B cell (primary cell): Measurements from ENCODE around the gene FOXM1. TPM values are rescaled to one million over a fixed set of nuclear protein-coding genes. Genes with fewer than 3 reads are reported as not detected.

Experiments used
- ATAC-seq: fragments of 200-7000 bp; cut with Tn5 transposase; one replicate; pipeline ENCODE4 v1.10.0; 2021; ENCODE audit warnings: low read depth, mild to moderate bottlenecking, moderate number of reproducible peaks, moderate library complexity
- CTCF ChIA-PET: fragments of 350-600 bp; sonication (Branson Sonifier 250); formaldehyde crosslinking; loops from one replicate; lab custom pipeline; 2021; ENCODE audit warnings: antibody characterized with exemption, inconsistent platforms; lab: Charles Lee
- POLR2A ChIA-PET: fragments of 350-600 bp; sonication (Branson Sonifier 250); formaldehyde crosslinking; loops from one replicate; lab custom pipeline; 2021; ENCODE audit warnings: antibody characterized with exemption; lab: Charles Lee
- DNase-seq: peaks from one replicate; pipeline ENCODE4 v3.0.0; 2013
- H2AFZ ChIP-seq: 2 replicates; pipeline ENCODE4 v1.6.1; 2012; ENCODE audit warnings: mild to moderate bottlenecking, low read depth, low read length; ENCODE audit not compliant: insufficient read depth, poor library complexity, severe bottlenecking
- H3K27ac ChIP-seq, 2 donors: 1 replicate in 1 of 2; 2 replicates in 1 of 2; pipeline ENCODE4 v1.5.1; 2012 to 2013; ENCODE audit warnings: low read length in 2 of 2, mild to moderate bottlenecking in 2 of 2, moderate library complexity in 1 of 2
- H3K27me3 ChIP-seq, 4 experiments: fragments of 200-600 bp in 1 of 4; sonication (generic) in 1 of 4; replicated peaks in 1 of 4; 1 replicate in 2 of 4; 2 replicates in 2 of 4; pipeline versions ENCODE4 v1.6.1 to v1.7.0; 2013 to 2016; ENCODE audit warnings: low read length in 3 of 4, mild to moderate bottlenecking in 2 of 4, mixed read lengths in 1 of 4, moderate library complexity in 1 of 4; ENCODE audit not compliant: insufficient read depth in 4 of 4, control insufficient read depth in 3 of 4; ENCODE audit errors: control extremely low read depth in 1 of 4
- H3K36me3 ChIP-seq, 2 experiments: replicated peaks in 1 of 2; 1 replicate in 1 of 2; 2 replicates in 1 of 2; pipeline versions ENCODE4 v1.6.1 to v1.7.1; 2013; ENCODE audit warnings: low read length in 1 of 2; ENCODE audit not compliant: insufficient read depth in 2 of 2, control insufficient read depth in 1 of 2; ENCODE audit errors: control extremely low read depth in 1 of 2, extremely low read depth in 1 of 2
- H3K4me1 ChIP-seq, 2 donors: fragments of 200-600 bp in 1 of 2; sonication (generic) in 1 of 2; 1 replicate in 1 of 2; 2 replicates in 1 of 2; pipeline versions ENCODE4 v1.5.1 to v1.6.1; 2013 to 2017; ENCODE audit warnings: low read length in 2 of 2; ENCODE audit not compliant: control insufficient read depth in 2 of 2, insufficient read depth in 2 of 2
- H3K4me2 ChIP-seq: replicated peaks from 2 replicates; pipeline ENCODE3; 2012; ENCODE audit warnings: mild to moderate bottlenecking, low read depth, low read length; ENCODE audit not compliant: poor library complexity, severe bottlenecking
- H3K4me3 ChIP-seq, 5 experiments: fragments of 200-600 bp in 1 of 5; sonication (generic) in 1 of 5; 1 replicate in 3 of 5; 2 replicates in 2 of 5; pipeline versions ENCODE4 v1.5.1 to v1.7.0; 2011 to 2016; ENCODE audit warnings: low read length in 4 of 5, mild to moderate bottlenecking in 4 of 5, low read depth in 2 of 5, control low read depth in 1 of 5, moderate library complexity in 1 of 5; ENCODE audit not compliant: insufficient read depth in 1 of 5; ENCODE audit errors: control extremely low read depth in 1 of 5, extremely low read depth in 1 of 5
- H3K79me2 ChIP-seq: fragments of 200-600 bp; sonication (generic); one replicate; pipeline ENCODE4 v1.6.0; 2016; ENCODE audit warnings: low read length; ENCODE audit not compliant: control insufficient read depth, insufficient read depth
- H3K9ac ChIP-seq: fragments of 200-600 bp; sonication (generic); 2 replicates; pipeline ENCODE4 v1.6.1; 2017; ENCODE audit warnings: mild to moderate bottlenecking, low read length, moderate library complexity
- H3K9me3 ChIP-seq, 3 donors: one replicate each; pipeline versions ENCODE4 v1.6.1 to v1.7.1; 2013; ENCODE audit warnings: low read length in 2 of 3; ENCODE audit not compliant: control insufficient read depth in 2 of 3, insufficient read depth in 1 of 3; ENCODE audit errors: control extremely low read depth in 1 of 3
- H4K20me1 ChIP-seq: 2 replicates; pipeline ENCODE4 v1.6.0; 2012; ENCODE audit warnings: mild to moderate bottlenecking, low read length; ENCODE audit not compliant: insufficient read depth, control insufficient read depth, poor library complexity, severe bottlenecking
- H3K27ac Mint-ChIP-seq: one replicate; pipeline ENCODE4 v1.8.0; 2021; ENCODE audit warnings: mixed read lengths
- H3K27me3 Mint-ChIP-seq: one replicate; pipeline ENCODE4 v1.8.0; 2021; ENCODE audit warnings: mixed read lengths
- H3K4me1 Mint-ChIP-seq: one replicate; pipeline ENCODE4 v1.8.0; 2021; ENCODE audit warnings: mixed read lengths
- H3K4me3 Mint-ChIP-seq: one replicate; pipeline ENCODE4 v1.8.0; 2021; ENCODE audit warnings: mixed read lengths
- H3K9me3 Mint-ChIP-seq: one replicate; pipeline ENCODE4 v1.8.0; 2022; ENCODE audit warnings: mixed read lengths; ENCODE audit not compliant: insufficient read depth
- EZH2 ChIP-seq: IDR thresholded peaks from 2 replicates; pipeline ENCODE4 v1.6.1; 2012; ENCODE audit warnings: borderline replicate concordance, low read depth, mild to moderate bottlenecking, moderate library complexity, low read length; ENCODE audit not compliant: insufficient read depth, poor library complexity, severe bottlenecking
- WGBS: methylation state at CpG from one replicate; pipeline ENCODE4 v1.1.5; 2013; ENCODE audit warnings: missing lambda C conversion rate; ENCODE audit not compliant: insufficient coverage; 5-methylcytosine and 5-hydroxymethylcytosine counted together
- intact Hi-C: fragments of 100-400 bp; cut with micrococcal nuclease; formaldehyde crosslinking; loops from one replicate; pipeline ENCODE4 v1.10.0; 2022
- polyA plus RNA-seq: library from polyadenylated mRNA; depleted of rRNA; stranded (reverse); fragments of >200 nt; gene quantifications from 2 replicates; pipeline ENCODE4 v1.2.3, GENCODE V29; 2012
- total RNA-seq, 2 donors: library from RNA; stranded (reverse); fragments of 120-200 nt in 1 of 2; gene quantifications; 1 replicate in 1 of 2; 2 replicates in 1 of 2; pipeline versions ENCODE4 v1.2.3 to v1.2.4, GENCODE V29; 2013 to 2022
- TF ChIP-seq, protein P1 (sequence below): fragments of 200-600 bp; IDR thresholded peaks from one replicate; pipeline ENCODE4 v1.8.0; 2022; ENCODE audit warnings: antibody characterized with exemption, mild to moderate bottlenecking

FOXM1 gene
- total and polyA plus RNA-seq, 2 donors (not counting 1 experiment from before 2014, with no cell fraction given), result 0.67 to 0.84 TPM

- H3K4me1 ChIP-seq, result no peaks in the 10 kb centered on the region
Observed at GRCh38 chr12:2862876-2863275, 14.1 kb downstream of the FOXM1 start.

DNA sequence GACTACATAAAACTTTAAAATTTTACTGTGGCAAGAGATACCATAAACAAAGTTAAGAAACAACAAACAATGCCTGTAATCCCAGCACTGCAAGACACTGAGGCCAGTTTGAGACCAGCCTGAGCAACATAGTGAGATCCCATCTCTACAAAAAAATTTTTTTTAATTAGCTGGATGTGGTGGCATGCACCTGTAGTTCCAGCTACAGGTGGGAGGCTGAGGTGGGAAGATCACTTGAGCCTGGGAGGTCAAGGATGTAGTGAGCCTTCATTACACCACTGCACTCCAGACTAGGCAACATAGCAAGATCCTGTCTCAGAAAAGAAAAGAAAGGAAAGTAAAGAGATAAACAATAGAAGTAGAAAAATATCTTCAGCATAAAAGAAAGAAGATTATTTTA lies 16.8 kb downstream of the FOXM1 start:
- Mint-ChIP-seq H3K9me3 (no peaks in the 10 kb centered on the region), H3K4me1 (no peaks in the 10 kb centered on the region), H3K27me3 (no peaks in the 10 kb centered on the region), H3K4me3 (no peak overlapping the region), H3K27ac (no peak overlapping the region)
- TF ChIP-seq, protein P1, sequence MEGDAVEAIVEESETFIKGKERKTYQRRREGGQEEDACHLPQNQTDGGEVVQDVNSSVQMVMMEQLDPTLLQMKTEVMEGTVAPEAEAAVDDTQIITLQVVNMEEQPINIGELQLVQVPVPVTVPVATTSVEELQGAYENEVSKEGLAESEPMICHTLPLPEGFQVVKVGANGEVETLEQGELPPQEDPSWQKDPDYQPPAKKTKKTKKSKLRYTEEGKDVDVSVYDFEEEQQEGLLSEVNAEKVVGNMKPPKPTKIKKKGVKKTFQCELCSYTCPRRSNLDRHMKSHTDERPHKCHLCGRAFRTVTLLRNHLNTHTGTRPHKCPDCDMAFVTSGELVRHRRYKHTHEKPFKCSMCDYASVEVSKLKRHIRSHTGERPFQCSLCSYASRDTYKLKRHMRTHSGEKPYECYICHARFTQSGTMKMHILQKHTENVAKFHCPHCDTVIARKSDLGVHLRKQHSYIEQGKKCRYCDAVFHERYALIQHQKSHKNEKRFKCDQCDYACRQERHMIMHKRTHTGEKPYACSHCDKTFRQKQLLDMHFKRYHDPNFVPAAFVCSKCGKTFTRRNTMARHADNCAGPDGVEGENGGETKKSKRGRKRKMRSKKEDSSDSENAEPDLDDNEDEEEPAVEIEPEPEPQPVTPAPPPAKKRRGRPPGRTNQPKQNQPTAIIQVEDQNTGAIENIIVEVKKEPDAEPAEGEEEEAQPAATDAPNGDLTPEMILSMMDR, result no peak
- H3K36me3 ChIP-seq, result peaks cover 0 to 7% of the 10 kb centered on the region in 2 experiments
- H3K4me1 ChIP-seq, result no peaks in the 10 kb centered on the region
- H2AFZ ChIP-seq, result no peak overlapping the region
- H3K9ac ChIP-seq, result no peak overlapping the region
- no peak overlapping the region for H3K4me2 ChIP-seq
- ChIA-PET POLR2A (no interaction called here), CTCF (no interaction called here)
- H3K79me2 ChIP-seq, result no peaks in the 10 kb centered on the region
- H3K27me3 ChIP-seq, result no peaks in the 10 kb centered on the region
- no peak overlapping the region for H3K27ac ChIP-seq
- H3K9me3 ChIP-seq, result no peaks in the 10 kb centered on the region
- no peak overlapping the region for H3K4me3 ChIP-seq
- intact Hi-C loops, result no loop called here
- no peak for DNase-seq
- no peak for ATAC-seq
- H4K20me1 ChIP-seq, result no peaks in the 10 kb centered on the region

More at GRCh38 chr12:2862876-2863275, 14.1 kb downstream of the FOXM1 start:
- intact Hi-C loops, result no loop called here
- H3K4me3 ChIP-seq, result no peak overlapping the region
- no peaks in the 10 kb centered on the region for H3K27me3 ChIP-seq
- Mint-ChIP-seq H3K4me3 (no peak overlapping the region), H3K27me3 (no peaks in the 10 kb centered on the region), H3K27ac (no peak overlapping the region), H3K4me1 (no peaks in the 10 kb centered on the region), H3K9me3 (no peaks in the 10 kb centered on the region)
- H2AFZ ChIP-seq, result no peak overlapping the region
- no peak for DNase-seq
- H3K4me2 ChIP-seq, result no peak overlapping the region
- H3K36me3 ChIP-seq, result peaks cover 0 to 5% of the 10 kb centered on the region in 2 experiments
- 97% methylated on average over 5 of the region's 7 CpGs for WGBS
- TF ChIP-seq EZH2, result no peak
- TF ChIP-seq, protein P1, result no peak
- ChIA-PET CTCF (interaction anchor here (0.6 kb wide), 1 partner anchor 13 kb away, joined by 3 read pairs; no protein-coding TSS in a partner anchor), POLR2A (no interaction called here)
- H3K79me2 ChIP-seq, result no peaks in the 10 kb centered on the region
- H4K20me1 ChIP-seq, result no peaks in the 10 kb centered on the region
- H3K9me3 ChIP-seq, result no peaks in the 10 kb centered on the region
- no peak overlapping the region for H3K27ac ChIP-seq
- no peak for ATAC-seq
- no peak overlapping the region for H3K9ac ChIP-seq
